Heart left ventricle (tissue), 16 donors: ENCODE data around the gene GATA6. TPM values are rescaled to one million over a fixed set of nuclear protein-coding genes. Genes with fewer than 3 reads are reported as not detected.
A peak's percentile ranks its signal among the peaks of the same experiment; 100 is the strongest.

Source experiments
- ATAC-seq, 4 donors: fragments of 200-7000 bp; cut with Tn5 transposase; one replicate each; pipeline ENCODE4 v1.9.1; 2020 to 2022; ENCODE audit warnings: moderate library complexity in 4 of 4, mild to moderate bottlenecking in 3 of 4, moderate number of reproducible peaks in 1 of 4
- DNase-seq, 5 donors: peaks; one replicate each; pipeline ENCODE4 v3.0.0-alpha.2; 2020
- H3K27ac ChIP-seq, 12 donors: fragments of 200-600 bp; sonication (generic) in 4 of 12; one replicate each; pipeline versions ENCODE4 v1.5.0 to v1.8.0; 2016 to 2022; ENCODE audit warnings: mild to moderate bottlenecking in 2 of 12
- H3K27me3 ChIP-seq, 9 donors: fragments of 200-600 bp; sonication (generic) in 2 of 9; one replicate each; pipeline versions ENCODE4 v1.5.1 to v1.8.0; 2016 to 2022; ENCODE audit warnings: mild to moderate bottlenecking in 3 of 9
- H3K36me3 ChIP-seq, 9 donors: fragments of 200-600 bp; sonication (generic) in 2 of 9; one replicate each; pipeline versions ENCODE4 v1.5.0 to v1.8.0; 2018 to 2022; ENCODE audit warnings: mild to moderate bottlenecking in 2 of 9
- H3K4me1 ChIP-seq, 12 donors: fragments of 200-600 bp; sonication (generic) in 4 of 12; one replicate each; pipeline versions ENCODE4 v1.5.0 to v1.8.0; 2016 to 2022; ENCODE audit warnings: mild to moderate bottlenecking in 3 of 12
- H3K4me3 ChIP-seq, 12 donors: fragments of 200-600 bp; sonication (generic) in 4 of 12; one replicate each; pipeline versions ENCODE4 v1.5.0 to v1.8.0; 2017 to 2022; ENCODE audit warnings: mild to moderate bottlenecking in 9 of 12, moderate library complexity in 4 of 12
- H3K9me3 ChIP-seq, 12 donors: fragments of 200-600 bp; sonication (generic) in 4 of 12; one replicate each; pipeline versions ENCODE4 v1.5.0 to v1.8.0; 2016 to 2022; ENCODE audit warnings: mild to moderate bottlenecking in 1 of 12
- CTCF ChIP-seq, 12 donors: fragments of 200-600 bp; sonication (generic) in 4 of 12; IDR thresholded peaks; one replicate each; pipeline versions ENCODE4 v1.5.0 to v1.8.0; 2018 to 2022; ENCODE audit warnings: antibody characterized with exemption in 12 of 12, mild to moderate bottlenecking in 5 of 12
- POLR2A ChIP-seq, 2 donors: fragments of 450-650 bp; IDR thresholded peaks; one replicate each; pipeline ENCODE4 v1.6.1; 2017; ENCODE audit warnings: antibody characterized with exemption in 2 of 2, mild to moderate bottlenecking in 2 of 2, moderate library complexity in 2 of 2
- WGBS, 4 donors: extraction: QIAGEN DNeasy Blood & Tissue Kit in 2 of 4; methylation state at CpG; one replicate each; pipeline versions ENCODE4 v1.1.5 to v1.1.7; 2013 to 2018; 5-methylcytosine and 5-hydroxymethylcytosine counted together
- intact Hi-C, 10 donors: fragments of 100-400 bp; cut with DNase I; formaldehyde crosslinking; loops; one replicate each; pipeline versions ENCODE4 v1.11.1 to v1.14.2; 2022
- polyA plus RNA-seq, 2 donors: library from polyadenylated mRNA; stranded (reverse); fragments of 200-250 nt; gene quantifications; one replicate each; pipeline ENCODE4 v1.2.3, GENCODE V29; 2013
- total RNA-seq, 9 donors: library from RNA; depleted of rRNA in 2 of 9; stranded (reverse); fragments of >200 nt in 2 of 9; fragmentation: NEBNext Ultra II Directional in 3 of 9; extraction: Animal tissue kit (Norgen Biotek cat#: 25700) in 3 of 9; gene quantifications; one replicate each; pipeline versions ENCODE4 v1.1.0 to v1.2.4, GENCODE V29; 2016 to 2023
- donor health status: ischemic (EF 13 %, LVEDD 7.1; RV severe dilation, severe dysfunction).
- donor health status: healthy with polysubstance abuse.
- donor health status: DM: no; HTN: yes; CAD: no.
- donor health status: DM: no; HTN: no; CAD: no.
- donor health status: ischemic (EF 25% LVEDD 6.9; RV normal size, moderate dysfunction).
- donor health status: ischemic (EF 25% LVEDD 5.7; RV mildly dilated, moderate dysfunction).
- donor health status: healthy.
- donor health status: DM: yes; HTN: yes; CAD: no.
- donor health status: ischemic (EF 35%, LVEDD 5.7; RV mildly dilated, moderate dysfunction).
- donor health status: nonischemic (EF 11% LVEDD 7.7; RV severe dilation, severe dysfunction).
- donor health status: DM: yes; HTN: yes; CAD: no.
- donor health status: PGD.
- donor health status: ischemic (EF 29% LVEDD 5.4; RV normal size, mild dysfunction).
- donor health status: nonischemic (EF 23%, LVEDD 6.1; RV moderate dilation, normal function).

GATA6 gene
- total and polyA plus RNA-seq, 11 donors, result 42.1 to 97.7 (median 74.9) TPM

GRCh38 chr18:22152093-22152492 is 17.3 kb upstream of the GATA6 start:
- H3K4me1 ChIP-seq, result no peaks in the 10 kb centered on the region
- intact Hi-C loops, result loop anchor here in 1 of 10 donors (5.0 kb wide), 1 partner anchor 35 kb away; no protein-coding TSS in a partner anchor
- H3K36me3 ChIP-seq, result no peaks in the 10 kb centered on the region
- H3K27me3 ChIP-seq, result peaks cover 0 to 6% (median 0%) of the 10 kb centered on the region in 9 donors
- peak in 1 of 4 donors; percentile 31 for ATAC-seq
- no peak overlapping the region for H3K4me3 ChIP-seq
- 83 to 87% (median 84%) methylated on average over 10 of the region's 10 CpGs for WGBS, 4 donors
- no peak overlapping the region for H3K27ac ChIP-seq
- no peaks in the 10 kb centered on the region for H3K9me3 ChIP-seq
- DNase-seq, result no peak
- TF ChIP-seq POLR2A (IDR thresholded peaks at IDR 0.05), result no peak
- TF ChIP-seq CTCF (IDR thresholded peaks at IDR 0.05), result no peak

GRCh38 chr18:22153428-22153827 is 16.0 kb upstream of the GATA6 start:
- Histone ChIP-seq H3K27me3 (peaks cover 0 to 6% (median 0%) of the 10 kb centered on the region in 9 donors), H3K27ac (no peak overlapping the region), H3K36me3 (no peaks in the 10 kb centered on the region), H3K4me1 (no peaks in the 10 kb centered on the region), H3K9me3 (no peaks in the 10 kb centered on the region), H3K4me3 (no peak overlapping the region)
- ATAC-seq (no peak), DNase-seq (no peak)
- intact Hi-C loops, result loop anchor here in 1 of 10 donors (5.0 kb wide), 1 partner anchor 36 kb away; no protein-coding TSS in a partner anchor
- TF ChIP-seq CTCF (IDR thresholded peaks at IDR 0.05) (no peak), POLR2A (IDR thresholded peaks at IDR 0.05) (no peak)
- whole genome bisulfite sequencing, 4 donors, result 79 to 85% (median 81%) methylated on average over 3 of the region's 3 CpGs

GRCh38 chr18:22155584-22155983 is 13.8 kb upstream of the GATA6 start:
- H3K27me3 ChIP-seq, result peaks cover 0 to 6% (median 0%) of the 10 kb centered on the region in 9 donors
- ATAC-seq (no peak), DNase-seq (no peak)
- H3K36me3 ChIP-seq, result no peaks in the 10 kb centered on the region
- 82 to 91% (median 89%) methylated on average over 2 of the region's 2 CpGs for WGBS, 4 donors
- intact Hi-C loops, result no loop called here
- no peaks in the 10 kb centered on the region for H3K9me3 ChIP-seq
- peaks cover 0 to 8% (median 0%) of the 10 kb centered on the region in 12 donors for H3K4me1 ChIP-seq
- TF ChIP-seq POLR2A (IDR thresholded peaks at IDR 0.05), result no peak
- TF ChIP-seq CTCF (IDR thresholded peaks at IDR 0.05), result no peak
- H3K27ac ChIP-seq, result no peak overlapping the region
- no peak overlapping the region for H3K4me3 ChIP-seq

GRCh38 chr18:22159014-22159413 is 10.4 kb upstream of the GATA6 start:
- no peak for ATAC-seq

More at GRCh38 chr18:22159014-22159413, 10.4 kb upstream of the GATA6 start:
- no peak for DNase-seq
- Histone ChIP-seq H3K36me3 (no peaks in the 10 kb centered on the region), H3K9me3 (no peaks in the 10 kb centered on the region), H3K4me1 (peaks cover 0 to 20% (median 3%) of the 10 kb centered on the region in 12 donors), H3K27ac (no peak overlapping the region), H3K4me3 (no peak overlapping the region), H3K27me3 (peaks cover 0 to 18% (median 0%) of the 10 kb centered on the region in 9 donors)
- TF ChIP-seq POLR2A (IDR thresholded peaks at IDR 0.05) (no peak), CTCF (IDR thresholded peaks at IDR 0.05) (no peak)
- WGBS, 4 donors, result 53 to 76% (median 68%) methylated on average over 2 of the region's 2 CpGs
- intact Hi-C loops, result loop anchor here in 1 of 10 donors (2.0 kb wide), 1 partner anchor 48 kb away; no protein-coding TSS in a partner anchor
